Fibroblast of skin of left quadriceps (primary cell): ENCODE data around the gene SUGCT.

Source experiments
- DNase-seq, 2 experiments: peaks; one replicate each; pipeline ENCODE4 v3.0.0-alpha.2; 2013; ENCODE audit warnings: low read depth in 2 of 2

SUGCT gene

DNA sequence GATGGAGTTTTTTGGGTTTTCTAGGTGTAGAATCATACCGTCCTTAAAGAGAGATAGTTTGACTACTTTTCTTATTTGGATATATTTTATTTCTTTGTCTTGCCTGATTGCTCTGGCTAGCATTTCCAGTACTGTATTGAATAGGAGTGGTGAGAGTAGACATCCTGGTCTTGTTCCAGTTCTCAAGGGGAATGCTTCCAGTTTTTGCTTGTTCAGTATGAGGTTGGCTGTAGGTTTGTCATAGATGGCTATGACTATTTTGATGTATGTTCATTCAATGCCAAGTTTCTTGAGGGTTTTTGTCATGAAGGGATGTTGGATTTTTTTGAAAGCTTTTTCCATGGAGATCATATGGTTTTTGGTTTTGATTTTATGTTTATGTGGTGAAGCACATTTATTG is 676.9 kb downstream of the SUGCT start:
- no peak for DNase-seq

GRCh38 chr7:40815022-40815421 is 680.2 kb downstream of the SUGCT start:
- no peak for DNase-seq

DNA sequence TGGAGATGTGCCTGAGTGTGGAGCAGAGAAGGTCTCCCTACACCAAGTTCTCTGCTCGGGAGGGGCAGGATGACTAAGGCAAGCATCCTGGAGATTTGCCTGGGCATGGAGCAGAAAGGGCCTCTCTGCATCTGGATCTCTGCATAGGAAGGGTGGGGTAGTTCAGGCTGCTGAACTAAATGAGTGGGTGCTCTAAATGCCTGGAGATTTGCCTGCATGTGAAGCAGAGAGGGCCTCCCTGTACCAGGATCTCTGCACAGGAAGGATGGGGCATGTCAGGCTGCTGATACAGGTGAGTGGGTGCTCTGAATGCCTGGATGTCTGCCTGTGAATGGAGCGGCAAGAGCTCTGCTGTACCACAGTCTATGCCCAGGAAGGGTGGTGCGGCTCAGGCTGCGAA is 680.7 kb downstream of the SUGCT start:
- peak; percentile 70 to 71 for DNase-seq

GRCh38 chr7:40822861-40823260 is 688.1 kb downstream of the SUGCT start:
- DNase-seq: no peak

- DNase-seq: no peak
Measured at GRCh38 chr7:40824461-40824860, 689.7 kb downstream of the SUGCT start.

GRCh38 chr7:40826411-40827221 is 691.8 kb downstream of the SUGCT start:
- DNase-seq: no peak

- DNase-seq: peak in 1 of 2 experiments; percentile 45
Measured at GRCh38 chr7:40827222-40828085, 692.6 kb downstream of the SUGCT start.

DNA sequence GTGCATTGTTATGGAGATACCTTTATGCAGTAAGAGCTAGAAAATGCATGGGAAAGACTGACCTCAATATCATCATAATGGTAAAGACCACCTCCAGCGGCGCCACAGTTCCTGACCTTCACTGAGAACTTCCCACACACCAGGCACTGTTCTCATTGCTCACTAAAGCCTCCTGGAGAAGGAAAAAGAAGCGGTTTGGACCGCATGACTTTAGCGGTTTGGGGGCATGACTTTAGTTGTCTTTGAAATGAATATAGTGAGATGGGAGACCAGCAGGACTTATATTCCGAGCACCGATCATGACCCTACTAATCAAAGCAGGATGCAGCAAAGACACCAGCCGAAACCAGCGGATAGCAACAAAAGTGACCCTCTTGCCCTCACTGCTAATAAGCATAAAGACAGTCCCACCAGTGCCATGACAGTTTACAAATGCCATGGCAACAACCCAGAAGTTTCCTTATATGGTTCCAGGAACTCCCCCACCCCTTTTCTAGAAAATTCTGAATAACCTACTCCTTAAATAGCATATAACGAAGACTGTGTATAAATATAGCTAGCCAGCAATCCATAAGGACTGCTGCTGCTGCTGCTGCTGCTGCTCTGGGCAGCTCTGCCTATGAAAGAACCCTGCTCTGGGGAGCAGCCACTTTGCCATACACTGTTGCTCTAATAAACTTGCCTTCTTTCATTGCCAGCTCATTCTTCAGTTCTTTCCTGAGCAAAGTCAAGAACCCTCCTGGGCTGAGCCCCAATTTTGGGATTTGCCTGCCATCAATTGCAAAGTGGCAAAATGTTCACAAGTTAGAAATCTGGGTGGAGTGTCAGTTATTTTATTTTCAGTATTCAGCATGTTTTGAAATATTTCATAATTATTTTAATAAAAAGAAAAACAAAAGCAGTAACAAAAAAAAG is 694.1 kb downstream of the SUGCT start:
- DNase-seq: no peak

DNA sequence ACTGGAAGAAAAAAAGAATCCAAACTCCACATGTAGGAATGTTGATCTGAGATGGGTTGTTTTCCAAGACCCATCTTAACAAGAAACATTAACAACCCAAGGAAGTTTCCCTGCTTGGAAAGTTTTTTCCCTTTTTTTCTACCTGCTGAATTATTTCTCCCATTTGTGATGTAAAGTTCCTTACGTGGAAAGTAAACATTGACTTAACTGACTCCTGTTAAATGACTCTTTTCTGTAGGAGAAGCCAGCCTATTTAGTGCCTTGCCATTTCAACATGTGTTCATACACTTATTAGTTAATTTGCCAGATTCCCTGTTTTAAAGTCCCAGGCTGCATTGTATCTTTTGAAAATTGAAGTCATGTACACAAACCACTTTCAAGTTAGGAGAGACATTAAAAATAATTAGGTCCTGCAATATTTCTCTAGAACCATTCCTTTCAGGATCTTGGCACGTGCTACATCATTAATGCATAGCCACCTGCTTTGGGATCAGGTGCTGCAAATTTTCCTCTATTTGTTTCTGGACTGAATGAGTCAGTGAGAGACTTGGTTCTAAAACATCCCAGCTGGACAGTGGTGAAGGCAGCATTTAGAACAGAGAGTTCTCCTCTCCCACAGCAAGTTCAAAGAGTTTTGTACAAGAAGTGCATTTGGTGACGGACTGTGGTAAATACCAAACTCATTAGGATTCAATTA is 698.5 kb downstream of the SUGCT start:
- DNase-seq: no peak

DNA sequence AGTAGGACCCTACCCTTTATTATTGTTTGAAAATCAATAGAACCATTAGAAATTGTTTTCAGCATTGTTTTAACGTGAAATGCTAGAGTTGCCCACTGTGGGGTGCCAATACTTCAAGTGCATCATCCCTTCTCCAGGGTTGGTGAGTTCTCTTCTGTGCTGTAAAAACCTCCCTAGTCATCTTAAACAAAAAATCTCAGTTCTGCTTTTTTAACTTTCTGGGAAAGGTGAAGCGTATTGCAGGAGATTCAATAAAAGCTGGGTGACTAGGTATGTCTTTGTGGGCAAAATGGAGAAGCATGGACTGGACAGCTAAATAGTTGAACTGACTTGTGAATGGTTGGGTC is 699.1 kb downstream of the SUGCT start:
- DNase-seq: no peak

DNA sequence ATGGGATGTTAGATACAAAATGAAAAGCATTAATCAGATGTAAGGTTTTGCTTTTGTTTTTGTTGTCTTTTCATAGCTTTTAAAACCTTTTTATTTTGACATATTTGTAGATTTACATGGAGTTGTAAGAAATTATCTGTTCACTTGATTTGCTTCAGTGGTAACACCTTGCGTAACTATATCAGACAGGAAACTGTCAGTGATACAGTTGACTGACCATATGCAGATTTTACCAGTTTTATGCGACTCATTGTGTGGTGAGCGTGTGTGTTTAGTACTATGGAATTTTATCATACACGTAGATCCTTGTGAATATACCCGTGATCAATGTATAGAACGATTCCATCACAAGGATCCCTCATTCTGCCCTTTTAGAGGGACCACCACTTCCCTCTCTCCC is 701.4 kb downstream of the SUGCT start:
- no peak for DNase-seq

GRCh38 chr7:40839881-40840280 is 705.1 kb downstream of the SUGCT start:
- DNase-seq: no peak

- DNase-seq: no peak
Measured at GRCh38 chr7:40840990-40841389, 706.2 kb downstream of the SUGCT start.

DNA sequence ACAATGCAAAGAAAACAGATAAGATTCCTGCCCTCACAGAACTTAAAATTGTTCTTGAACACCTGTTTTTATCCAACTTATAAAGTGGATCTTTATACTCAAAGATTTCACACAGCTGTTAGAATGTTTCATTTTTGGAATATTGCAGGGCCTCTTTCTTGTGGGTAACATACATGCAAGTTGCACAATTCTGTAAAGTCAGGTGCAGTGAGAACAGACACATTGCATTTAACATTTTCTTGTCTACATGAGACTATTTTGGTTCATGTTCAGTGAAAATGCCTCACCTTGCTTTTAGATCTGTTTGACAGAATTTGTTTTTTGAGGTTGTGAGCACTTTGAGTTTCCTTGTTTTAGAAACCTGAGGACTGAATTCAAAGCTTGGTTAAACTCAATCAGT is 707.8 kb downstream of the SUGCT start:
- no peak for DNase-seq

DNA sequence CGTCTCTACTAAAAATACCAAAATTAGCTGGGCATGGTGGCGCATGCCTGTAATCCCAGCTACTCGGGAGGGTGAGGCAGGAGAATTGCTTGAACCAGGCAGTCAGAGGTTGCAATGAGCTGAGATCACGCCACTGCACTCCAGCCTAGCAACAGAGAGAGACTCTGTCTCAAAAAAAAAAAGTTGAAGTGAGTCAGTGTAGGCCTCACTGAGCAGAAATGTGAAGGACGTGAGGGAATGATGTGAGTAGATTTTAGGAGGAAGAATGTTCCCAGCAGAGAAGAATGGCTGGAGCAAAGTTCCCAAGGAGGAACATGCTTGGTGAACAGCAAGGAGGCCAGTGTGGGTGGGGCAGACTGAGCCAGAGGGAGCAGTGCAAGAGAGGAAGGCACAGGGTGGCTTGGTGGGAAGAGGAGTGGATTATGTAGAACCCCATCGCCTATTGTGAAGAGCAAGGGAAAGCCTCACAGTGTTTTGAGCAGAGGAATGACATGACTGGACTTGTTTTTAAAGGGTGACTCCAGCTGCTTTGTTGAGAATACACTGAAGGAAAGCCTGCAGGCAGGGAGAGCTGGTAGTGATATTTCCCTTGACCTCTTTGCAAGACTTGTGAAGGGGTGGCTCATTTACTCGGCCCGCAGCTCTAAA is 708.7 kb downstream of the SUGCT start:
- DNase-seq: no peak

GRCh38 chr7:40845943-40846342 is 711.1 kb downstream of the SUGCT start:
- no peak for DNase-seq

DNA sequence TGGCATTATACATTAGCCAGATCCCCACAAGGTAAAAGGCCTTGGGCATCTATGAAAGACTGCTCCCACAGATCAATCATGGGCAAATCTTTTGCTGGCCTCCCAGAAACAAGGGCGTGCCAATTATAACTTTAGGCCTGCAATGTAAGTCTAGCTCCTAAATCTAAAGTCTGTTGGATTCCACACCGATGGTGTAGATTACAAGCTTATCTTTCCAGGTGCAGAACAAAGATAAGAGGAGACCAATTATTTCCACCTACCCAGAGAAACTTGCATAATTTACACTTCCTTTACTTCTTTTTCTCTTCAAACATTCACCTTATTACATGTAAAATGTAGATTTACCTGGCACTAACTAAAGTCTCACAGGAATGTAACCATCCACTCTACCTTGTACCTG is 713.1 kb downstream of the SUGCT start:
- DNase-seq: no peak

GRCh38 chr7:40848541-40849221 is 713.9 kb downstream of the SUGCT start:
- no peak for DNase-seq

- no peak for DNase-seq
Measured at GRCh38 chr7:40850017-40850416, 715.2 kb downstream of the SUGCT start.

GRCh38 chr7:40851001-40851400 is 716.2 kb downstream of the SUGCT start:
- no peak for DNase-seq
